AG20443 (cell line): ENCODE data around the gene C19orf73.
"Not testable (repeated sequence)": the region's sequence is repeated elsewhere in the genome, so short reads cannot be mapped to it uniquely, and the experiment has no call there.

Source experiments
- DNase-seq: peaks from one replicate; pipeline ENCODE4 v3.0.0; 2012; ENCODE audit warnings: low spot score, mixed read lengths

The C19orf73 gene

GRCh38 chr19:49148784-49149651 lies 30.1 kb upstream of the C19orf73 start:
- peak; percentile 96 for DNase-seq

- DNase-seq, result no peak
Observed at GRCh38 chr19:49148044-49148682, 29.2 kb upstream of the C19orf73 start.

GRCh38 chr19:49146408-49146770 lies 27.4 kb upstream of the C19orf73 start:
- not testable (repeated sequence) for DNase-seq

GRCh38 chr19:49145573-49146407 lies 26.8 kb upstream of the C19orf73 start:
- peak; percentile 84 for DNase-seq

GRCh38 chr19:49142866-49143335 lies 24.0 kb upstream of the C19orf73 start:
- DNase-seq, result peak; percentile 96

- no peak for DNase-seq
Observed at GRCh38 chr19:49141352-49141751, 22.4 kb upstream of the C19orf73 start.

- no peak for DNase-seq
Observed at GRCh38 chr19:49140951-49141350, 22.0 kb upstream of the C19orf73 start.

GRCh38 chr19:49136771-49137171 lies 17.8 kb upstream of the C19orf73 start:
- DNase-seq, result no peak

GRCh38 chr19:49135686-49136085 lies 16.7 kb upstream of the C19orf73 start:
- DNase-seq, result no peak

- peak; percentile 70 for DNase-seq
Observed at GRCh38 chr19:49133621-49134454, 14.9 kb upstream of the C19orf73 start.

GRCh38 chr19:49132974-49133609 lies 14.1 kb upstream of the C19orf73 start:
- no peak for DNase-seq

- DNase-seq, result no peak
Observed at GRCh38 chr19:49130325-49130724, 11.4 kb upstream of the C19orf73 start.

GRCh38 chr19:49129238-49129583 lies 10.3 kb upstream of the C19orf73 start:
- DNase-seq, result no peak

GRCh38 chr19:49128545-49129237 lies 9.7 kb upstream of the C19orf73 start:
- DNase-seq, result no peak

GRCh38 chr19:49127674-49128544 lies 9.0 kb upstream of the C19orf73 start:
- DNase-seq, result peak; percentile 99

- not testable (repeated sequence) for DNase-seq
Observed at GRCh38 chr19:49127225-49127624, 8.3 kb upstream of the C19orf73 start.

- no peak for DNase-seq
Observed at GRCh38 chr19:49126575-49126974, 7.6 kb upstream of the C19orf73 start.

GRCh38 chr19:49125025-49125731 lies 6.2 kb upstream of the C19orf73 start:
- no peak for DNase-seq

- DNase-seq, result not testable (repeated sequence)
Observed at GRCh38 chr19:49123285-49123684, 4.3 kb upstream of the C19orf73 start.
